Pancreas (tissue), 10 donors: ENCODE results near the gene ERC1. TPM values are rescaled to one million over a fixed set of nuclear protein-coding genes. Genes with fewer than 3 reads are reported as not detected.

Source experiments
- ATAC-seq, 4 donors: fragments of 200-7000 bp; cut with Tn5 transposase; one replicate each; pipeline versions ENCODE4 v1.8.0 to v1.9.1; 2020; ENCODE audit warnings: mild to moderate bottlenecking in 4 of 4, moderate library complexity in 4 of 4
- DNase-seq, 6 donors: peaks; one replicate each; pipeline ENCODE4 v3.0.0-alpha.2; 2020
- FAIRE-seq: peaks from 2 replicates; lab custom pipeline; 2012; peaks lifted over from hg19 to GRCh38; lab: Jason Lieb, UNC
- H3K27ac ChIP-seq, 4 donors: fragments of 200-600 bp; sonication (generic); 1 replicate in 3 of 4; 2 replicates in 1 of 4; pipeline versions ENCODE4 v1.5.0 to v1.8.0; 2020
- H3K27me3 ChIP-seq, 4 donors: fragments of 200-600 bp; one replicate each; pipeline ENCODE4 v1.8.0; 2021
- H3K36me3 ChIP-seq, 3 donors: fragments of 200-600 bp; sonication (generic) in 1 of 3; one replicate each; pipeline versions ENCODE4 v1.5.0 to v1.8.0; 2020 to 2021
- H3K4me1 ChIP-seq, 3 donors: fragments of 200-600 bp; one replicate each; pipeline ENCODE4 v1.8.0; 2021
- H3K4me3 ChIP-seq, 4 donors: fragments of 200-600 bp; sonication (generic) in 2 of 4; one replicate each; pipeline versions ENCODE4 v1.5.0 to v1.8.0; 2020 to 2021
- H3K9me3 ChIP-seq, 4 donors: fragments of 200-600 bp; one replicate each; pipeline ENCODE4 v1.8.0; 2021
- CTCF ChIP-seq, 4 donors: fragments of 200-600 bp; sonication (generic) in 3 of 4; IDR thresholded peaks; one replicate each; pipeline versions ENCODE4 v1.5.0 to v1.8.0; 2021; ENCODE audit warnings: antibody characterized with exemption in 4 of 4
- WGBS, 2 donors: extraction: QIAGEN DNeasy Blood & Tissue Kit; methylation state at CpG; one replicate each; pipeline ENCODE4 v1.1.7; 2013; 5-methylcytosine and 5-hydroxymethylcytosine counted together
- intact Hi-C, 3 donors: fragments of 100-400 bp; cut with DNase I; formaldehyde crosslinking; loops; one replicate each; pipeline versions ENCODE4 v1.11.1 to v1.14.2; 2022
- polyA plus RNA-seq, 2 donors: library from polyadenylated mRNA; stranded (reverse); fragments of 200-250 nt; gene quantifications; one replicate each; pipeline ENCODE4 v1.2.3, GENCODE V29; 2013
- total RNA-seq, 6 donors: library from RNA; stranded (reverse); fragmentation: NEBNext Ultra II Directional in 4 of 6; extraction: Animal tissue kit (Norgen Biotek cat#: 25700) in 4 of 6; gene quantifications; one replicate each; pipeline versions ENCODE4 v1.2.1 to v1.2.4, GENCODE V29; 2021 to 2023
- donor health status: healthy with polysubstance abuse.
- donor health status: DM: no; HTN: no; CAD: no; lungs with moderate emphysema.
- donor health status: DM: no; HTN: no; CAD: no.
- donor health status: control.
- donor health status: control.
- donor health status: Bipolar disorder and iron deficiency.
- donor health status: DM: yes; HTN: yes; CAD: no.
- donor health status: DM: no; HTN: no; CAD: no.
- donor health status: DM: no; HTN: no; CAD: no.
- donor health status: DM: yes; HTN: yes; CAD: no.

Gene ERC1
- total and polyA plus RNA-seq, 8 donors = 4.1 to 41.4 (median 20.5) TPM

- Histone ChIP-seq H3K4me1 (peaks cover 0 to 5% (median 2%) of the 10 kb centered on the region in 3 donors), H3K27me3 (no peaks in the 10 kb centered on the region), H3K9me3 (no peaks in the 10 kb centered on the region), H3K27ac (no peak overlapping the region), H3K4me3 (no peak overlapping the region), H3K36me3 (no peaks in the 10 kb centered on the region)
- TF ChIP-seq CTCF (IDR thresholded peaks at IDR 0.05) = no peak
- DNase-seq (no peak), ATAC-seq (no peak), FAIRE-seq (no peak)
- intact Hi-C loops = no loop called here
- 99 to 100% methylated on average over 2 of the region's 2 CpGs for WGBS, 2 donors
Measured at GRCh38 chr12:1300460-1300859, 309.4 kb downstream of the ERC1 start.

- no peak for TF ChIP-seq CTCF (IDR thresholded peaks at IDR 0.05)
- intact Hi-C loops = no loop called here
- Histone ChIP-seq H3K27me3 (no peaks in the 10 kb centered on the region), H3K27ac (no peak overlapping the region), H3K4me1 (peaks cover 6 to 23% (median 13%) of the 10 kb centered on the region in 3 donors), H3K36me3 (no peaks in the 10 kb centered on the region), H3K4me3 (no peak overlapping the region), H3K9me3 (no peaks in the 10 kb centered on the region)
- ATAC-seq (no peak), DNase-seq (no peak), FAIRE-seq (no peak)
- WGBS, 2 donors = 89 to 94% methylated on average over 7 of the region's 7 CpGs
Measured at GRCh38 chr12:1302201-1302870, 311.3 kb downstream of the ERC1 start.

- Histone ChIP-seq H3K27ac (peak overlapping the region in 3 of 4 donors; percentile 36 to 62 (median 50)), H3K27me3 (no peaks in the 10 kb centered on the region), H3K4me1 (peaks cover 6 to 28% (median 18%) of the 10 kb centered on the region in 3 donors), H3K9me3 (no peaks in the 10 kb centered on the region), H3K4me3 (no peak overlapping the region), H3K36me3 (no peaks in the 10 kb centered on the region)
- WGBS, 2 donors = 85 to 90% methylated on average over 3 of the region's 3 CpGs
- intact Hi-C loops = no loop called here
- DNase-seq = no peak
- no peak for TF ChIP-seq CTCF (IDR thresholded peaks at IDR 0.05)
- FAIRE-seq = no peak
- ATAC-seq = peak in 1 of 4 donors; percentile 15
Measured at GRCh38 chr12:1305063-1305434, 314.0 kb downstream of the ERC1 start.

- TF ChIP-seq CTCF (IDR thresholded peaks at IDR 0.05) = no peak
- WGBS, 2 donors = 16 to 17% methylated on average over 4 of the region's 4 CpGs
- H3K4me1 ChIP-seq = peaks cover 9 to 32% (median 23%) of the 10 kb centered on the region in 3 donors
- peak; percentile 85 to 96 (median 92) for ATAC-seq
- no peaks in the 10 kb centered on the region for H3K9me3 ChIP-seq
- no peaks in the 10 kb centered on the region for H3K36me3 ChIP-seq
- intact Hi-C loops = no loop called here
- peak overlapping the region; percentile 15 to 62 (median 43) for H3K27ac ChIP-seq
- H3K27me3 ChIP-seq = no peaks in the 10 kb centered on the region
- peak in 3 of 6 donors; percentile 33 to 51 (median 43) for DNase-seq
- H3K4me3 ChIP-seq = no peak overlapping the region
- FAIRE-seq = peak; percentile 13
Measured at GRCh38 chr12:1305791-1306500, 314.9 kb downstream of the ERC1 start.
